Peyer's patch (tissue), 4 donors: ENCODE measurements around the gene QPCT.

Source experiments
- CTCF ChIP-seq, 6 experiments: fragments of 450-650 bp in 4 of 6; fragments of 200-600 bp in 2 of 6; sonication (generic) in 1 of 6; IDR thresholded peaks; one replicate each; pipeline ENCODE4 v1.5.1; 2017 to 2019; ENCODE audit warnings: antibody characterized with exemption in 6 of 6, mild to moderate bottlenecking in 3 of 6, moderate library complexity in 1 of 6
- POLR2A ChIP-seq, 2 donors: fragments of 450-650 bp; IDR thresholded peaks; one replicate each; pipeline ENCODE4 v1.5.1; 2017; ENCODE audit warnings: antibody characterized with exemption in 2 of 2, mild to moderate bottlenecking in 2 of 2, moderate library complexity in 2 of 2

DNA sequence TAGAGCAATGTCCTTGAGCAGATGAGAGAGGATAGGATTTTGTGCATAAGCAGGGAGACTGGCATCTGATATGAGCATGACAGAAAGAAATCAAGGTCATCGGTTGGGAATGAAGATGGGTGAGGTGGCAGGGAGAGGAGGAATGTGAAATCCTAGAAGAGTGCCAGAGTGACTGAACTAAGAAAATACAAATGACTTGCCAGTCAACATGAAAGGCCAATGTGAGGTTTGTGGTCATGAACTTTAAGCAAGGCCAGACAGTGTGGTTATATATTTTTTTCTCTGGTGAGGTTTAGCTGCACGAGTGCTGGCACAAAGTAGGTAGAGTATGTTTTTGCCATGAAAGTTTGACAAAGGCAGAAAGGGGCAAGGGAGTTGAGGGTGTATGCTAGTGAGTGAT, 21.2 kb downstream of the QPCT start:
- TF ChIP-seq CTCF (IDR thresholded peaks at IDR 0.05), result no peak
- TF ChIP-seq POLR2A (IDR thresholded peaks at IDR 0.05), result no peak
